Fibroblast of the aortic adventitia (primary cell): ENCODE data around the gene NPTX2. TPM values are rescaled to one million over a fixed set of nuclear protein-coding genes. Genes with fewer than 3 reads are reported as not detected.

Source experiments
- DNase-seq: peaks from one replicate; pipeline ENCODE4 v3.0.0-alpha.2; 2010; ENCODE audit warnings: low read depth
- H3K4me3 ChIP-seq: 2 replicates; pipeline ENCODE4 v1.5.1; 2011; ENCODE audit warnings: low read depth, mild to moderate bottlenecking, control low read depth, low read length, moderate library complexity
- total RNA-seq: library from RNA; depleted of rRNA; stranded (reverse); fragments of >200 nt; gene quantifications from 2 replicates; pipeline ENCODE4 v1.2.3, GENCODE V29; 2012; ENCODE audit warnings: low replicate concordance
- TF ChIP-seq, protein P1 (sequence below): IDR thresholded peaks from 2 replicates; pipeline ENCODE4 v1.5.1; 2011; ENCODE audit warnings: mild to moderate bottlenecking, low read length, control low read depth, inconsistent platforms; ENCODE audit not compliant: insufficient read depth

NPTX2 gene
- total RNA-seq, 1 donor, result 2.5 TPM

DNA sequence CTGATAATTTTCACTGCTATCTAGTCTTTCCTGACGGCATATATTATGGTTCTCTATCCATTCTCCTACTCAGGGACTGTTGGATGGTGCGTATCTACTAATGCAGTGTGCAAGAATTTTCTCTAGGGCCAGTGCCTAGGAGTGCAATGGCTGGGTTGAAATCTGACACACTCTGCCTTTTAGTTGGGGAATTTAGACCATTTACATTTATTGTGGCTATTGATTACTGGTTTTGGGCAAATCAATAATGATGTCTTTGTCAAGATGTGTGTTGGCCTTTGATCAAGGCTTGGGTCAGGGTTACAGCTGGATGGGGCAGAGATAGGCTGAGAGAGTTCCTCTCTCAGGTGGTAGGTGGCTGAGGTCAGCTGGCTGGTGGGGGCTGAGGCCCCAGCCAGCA lies 21.8 kb downstream of the NPTX2 start:
- no peak for DNase-seq
- TF ChIP-seq, protein P1, sequence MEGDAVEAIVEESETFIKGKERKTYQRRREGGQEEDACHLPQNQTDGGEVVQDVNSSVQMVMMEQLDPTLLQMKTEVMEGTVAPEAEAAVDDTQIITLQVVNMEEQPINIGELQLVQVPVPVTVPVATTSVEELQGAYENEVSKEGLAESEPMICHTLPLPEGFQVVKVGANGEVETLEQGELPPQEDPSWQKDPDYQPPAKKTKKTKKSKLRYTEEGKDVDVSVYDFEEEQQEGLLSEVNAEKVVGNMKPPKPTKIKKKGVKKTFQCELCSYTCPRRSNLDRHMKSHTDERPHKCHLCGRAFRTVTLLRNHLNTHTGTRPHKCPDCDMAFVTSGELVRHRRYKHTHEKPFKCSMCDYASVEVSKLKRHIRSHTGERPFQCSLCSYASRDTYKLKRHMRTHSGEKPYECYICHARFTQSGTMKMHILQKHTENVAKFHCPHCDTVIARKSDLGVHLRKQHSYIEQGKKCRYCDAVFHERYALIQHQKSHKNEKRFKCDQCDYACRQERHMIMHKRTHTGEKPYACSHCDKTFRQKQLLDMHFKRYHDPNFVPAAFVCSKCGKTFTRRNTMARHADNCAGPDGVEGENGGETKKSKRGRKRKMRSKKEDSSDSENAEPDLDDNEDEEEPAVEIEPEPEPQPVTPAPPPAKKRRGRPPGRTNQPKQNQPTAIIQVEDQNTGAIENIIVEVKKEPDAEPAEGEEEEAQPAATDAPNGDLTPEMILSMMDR, result no peak
- no peak overlapping the region for H3K4me3 ChIP-seq

- DNase-seq, result no peak
- H3K4me3 ChIP-seq, result no peak overlapping the region
- TF ChIP-seq, protein P1, result no peak
These were observed 23.3 kb downstream of the NPTX2 start for GRCh38 chr7:98640375-98640774.

GRCh38 chr7:98641646-98642500 lies 24.8 kb downstream of the NPTX2 start:
- TF ChIP-seq, protein P1, result no peak
- DNase-seq, result no peak
- no peak overlapping the region for H3K4me3 ChIP-seq

- TF ChIP-seq, protein P1, result no peak
- no peak overlapping the region for H3K4me3 ChIP-seq
- no peak for DNase-seq
These were observed 26.3 kb downstream of the NPTX2 start for GRCh38 chr7:98643236-98643985.

DNA sequence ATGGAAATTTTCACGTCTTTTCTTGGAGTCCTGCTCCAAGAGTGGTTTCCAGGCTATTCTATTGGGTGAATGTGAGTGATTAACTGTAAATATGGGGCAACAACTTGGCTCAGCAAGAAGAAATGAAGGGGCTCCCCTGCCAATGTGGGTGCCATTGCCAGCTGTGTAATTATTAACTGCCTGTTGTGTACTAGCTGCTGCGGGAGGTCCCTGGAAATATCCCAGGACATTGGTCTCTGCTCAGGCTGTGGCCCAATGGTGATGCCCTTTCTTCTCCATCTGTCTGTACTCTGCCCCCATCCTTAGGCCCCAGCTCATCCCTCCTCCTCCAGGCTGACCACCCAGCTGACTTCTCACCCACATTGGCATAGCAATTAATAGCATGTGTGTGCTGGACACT lies 29.4 kb downstream of the NPTX2 start:
- TF ChIP-seq, protein P1, result no peak

DNA sequence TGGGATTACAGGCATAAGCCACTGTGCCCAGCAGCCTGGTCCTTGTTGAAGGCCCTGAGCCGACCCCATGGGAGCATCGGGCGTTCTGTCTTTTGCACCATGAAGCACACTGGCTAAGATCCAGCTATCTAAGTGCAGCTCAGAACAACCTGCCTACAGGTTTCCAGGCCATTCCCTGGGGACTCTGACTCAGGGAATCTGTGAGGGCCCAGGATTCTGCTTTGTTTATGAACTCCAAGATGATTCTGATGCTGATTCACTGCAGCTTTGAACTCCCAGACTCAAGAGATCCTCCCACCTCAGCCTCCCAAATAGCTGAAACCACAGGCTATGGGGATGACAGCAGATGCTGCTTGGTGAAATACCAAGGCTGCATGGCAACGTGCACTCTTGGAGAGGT lies 30.2 kb downstream of the NPTX2 start:
- TF ChIP-seq, protein P1, result no peak
- DNase-seq, result no peak
- H3K4me3 ChIP-seq, result no peak overlapping the region

More for the DNA sequence above, 29.4 kb downstream of the NPTX2 start:
- no peak overlapping the region for H3K4me3 ChIP-seq
- no peak for DNase-seq
